GM23248 (cell line): ENCODE measurements around the gene MTUS2.

ENCODE experiments used
- EZH2 ChIP-seq: fragments of 200-600 bp; sonication (generic); IDR thresholded peaks from 2 replicates; pipeline ENCODE4 v1.6.1; 2018; ENCODE audit warnings: antibody characterized with exemption, mild to moderate bottlenecking; ENCODE audit not compliant: insufficient read depth, poor library complexity, severe bottlenecking
- EZH2phosphoT487 ChIP-seq: fragments of 200-600 bp; sonication (generic); IDR thresholded peaks from 2 replicates; pipeline ENCODE4 v1.6.1; 2018; ENCODE audit warnings: antibody characterized with exemption, moderate library complexity, mild to moderate bottlenecking, low read depth; ENCODE audit not compliant: insufficient read depth

- TF ChIP-seq EZH2, result no peak
- no peak for TF ChIP-seq EZH2phosphoT487
Observed at GRCh38 chr13:28964803-28965202, 144.7 kb downstream of the MTUS2 start.
